CD4-positive, alpha-beta T cell (primary cell): ENCODE measurements around the gene FNDC3B. TPM values are rescaled to one million over a fixed set of nuclear protein-coding genes. Genes with fewer than 3 reads are reported as not detected.

Source experiments
- ATAC-seq: fragments of 200-7000 bp; cut with Tn5 transposase; one replicate; pipeline ENCODE4 v1.10.0; 2022; ENCODE audit warnings: mild to moderate bottlenecking; ENCODE audit not compliant: poor library complexity
- CTCF ChIA-PET: fragments of 350-600 bp; sonication (Branson Sonifier 250); formaldehyde crosslinking; loops from one replicate; lab custom pipeline; 2021; ENCODE audit warnings: antibody characterized with exemption, inconsistent platforms; lab: Charles Lee
- POLR2A ChIA-PET: fragments of 350-600 bp; sonication (Branson Sonifier 250); formaldehyde crosslinking; loops from one replicate; lab custom pipeline; 2021; ENCODE audit warnings: antibody characterized with exemption, inconsistent platforms; lab: Charles Lee
- DNase-seq, 14 experiments: peaks; one replicate each; pipeline ENCODE4 v3.0.0-alpha.2; 2013 to 2020; ENCODE audit warnings: mixed read lengths in 2 of 14
- H3K27ac ChIP-seq, 2 donors: one replicate each; pipeline versions ENCODE4 v1.5.1 to v1.7.0; 2013; ENCODE audit warnings: low read length in 2 of 2, low read depth in 1 of 2, mild to moderate bottlenecking in 1 of 2
- H3K27me3 ChIP-seq, 2 experiments: 1 replicate in 1 of 2; 2 replicates in 1 of 2; pipeline versions ENCODE4 v1.6.1 to v1.7.0; 2013; ENCODE audit warnings: low read length in 2 of 2, control low read depth in 1 of 2, mild to moderate bottlenecking in 1 of 2, moderate library complexity in 1 of 2; ENCODE audit not compliant: insufficient read depth in 2 of 2, control insufficient read depth in 1 of 2
- H3K36me3 ChIP-seq: one replicate; pipeline ENCODE4 v1.6.1; 2013; ENCODE audit warnings: low read length, control low read depth; ENCODE audit not compliant: insufficient read depth
- H3K4me1 ChIP-seq: one replicate; pipeline ENCODE4 v1.6.1; 2013; ENCODE audit warnings: low read length, control low read depth; ENCODE audit not compliant: insufficient read depth
- H3K4me3 ChIP-seq: one replicate; pipeline ENCODE4 v1.5.1; 2013; ENCODE audit warnings: mild to moderate bottlenecking, low read length, moderate library complexity
- H3K9me3 ChIP-seq, 2 experiments: 1 replicate in 1 of 2; 2 replicates in 1 of 2; pipeline versions ENCODE4 v1.6.1 to v1.7.0; 2013; ENCODE audit warnings: low read length in 2 of 2, mild to moderate bottlenecking in 2 of 2, control low read depth in 1 of 2, moderate library complexity in 1 of 2; ENCODE audit not compliant: control insufficient read depth in 1 of 2, insufficient read depth in 1 of 2
- H3K27ac Mint-ChIP-seq: one replicate; pipeline ENCODE4 v1.8.0; 2020; ENCODE audit warnings: mixed read lengths
- H3K27me3 Mint-ChIP-seq: one replicate; pipeline ENCODE4 v1.8.0; 2021; ENCODE audit warnings: mixed read lengths
- H3K36me3 Mint-ChIP-seq: one replicate; pipeline ENCODE4 v1.8.0; 2021; ENCODE audit warnings: low read depth, mixed read lengths
- H3K4me1 Mint-ChIP-seq: one replicate; pipeline ENCODE4 v1.8.0; 2021; ENCODE audit warnings: low read depth, mixed read lengths
- H3K4me3 Mint-ChIP-seq: one replicate; pipeline ENCODE4 v1.8.0; 2020; ENCODE audit warnings: mild to moderate bottlenecking, mixed read lengths
- H3K9me3 Mint-ChIP-seq: one replicate; pipeline ENCODE4 v1.8.0; 2020; ENCODE audit warnings: mixed read lengths
- intact Hi-C, 2 experiments: fragments of 100-400 bp; cut with DNase I in 1 of 2; cut with micrococcal nuclease in 1 of 2; formaldehyde crosslinking; loops; one replicate each; pipeline versions ENCODE4 v1.15.1 to v1.9.0; 2023 to 2025; cut with DNase I, micrococcal nuclease
- total RNA-seq, 174 experiments: library from RNA in 2 of 174; stranded (reverse) in 2 of 174; gene quantifications; one replicate each; pipeline ENCODE4 v1.2.3 and lab custom pipeline; 2021 to 2026
- TF ChIP-seq, protein P1 (sequence below): fragments of 200-600 bp; IDR thresholded peaks from one replicate; pipeline ENCODE4 v1.8.0; 2022; ENCODE audit warnings: antibody characterized with exemption, mild to moderate bottlenecking

Gene FNDC3B
- total RNA-seq, 2 experiments from 2014 or later = 26.1 to 28.7 TPM

DNA sequence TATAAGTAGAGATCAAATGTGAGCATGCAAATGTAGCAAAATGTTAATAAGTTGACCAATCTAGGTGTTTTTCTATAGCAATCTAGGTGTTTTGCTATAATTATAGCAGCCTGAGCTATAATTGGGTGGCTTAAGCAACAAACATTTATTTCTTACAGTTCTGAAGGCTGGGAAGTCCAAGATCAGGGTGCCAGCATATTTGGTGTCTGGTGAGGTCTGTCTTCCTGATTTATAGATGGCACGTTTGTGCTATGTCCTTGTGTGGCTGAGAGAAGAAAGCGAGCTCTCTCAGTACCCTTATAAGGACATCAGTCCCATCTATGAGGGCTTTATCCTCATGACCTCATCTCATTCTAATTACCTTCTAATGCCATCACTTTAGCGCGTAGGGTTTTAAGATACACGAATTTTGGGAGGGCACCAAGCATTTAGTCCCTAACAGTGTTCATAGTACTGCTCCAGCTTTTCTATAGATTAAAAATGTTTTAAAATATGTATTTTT lies 237.8 kb downstream of the FNDC3B start:
- no peaks in the 10 kb centered on the region for H3K36me3 ChIP-seq
- H3K9me3 ChIP-seq = no peaks in the 10 kb centered on the region
- H3K36me3 Mint-ChIP-seq = peaks cover 7% of the 10 kb centered on the region
- no peaks in the 10 kb centered on the region for H3K4me1 Mint-ChIP-seq
- H3K27me3 Mint-ChIP-seq = no peaks in the 10 kb centered on the region
- TF ChIP-seq, protein P1, sequence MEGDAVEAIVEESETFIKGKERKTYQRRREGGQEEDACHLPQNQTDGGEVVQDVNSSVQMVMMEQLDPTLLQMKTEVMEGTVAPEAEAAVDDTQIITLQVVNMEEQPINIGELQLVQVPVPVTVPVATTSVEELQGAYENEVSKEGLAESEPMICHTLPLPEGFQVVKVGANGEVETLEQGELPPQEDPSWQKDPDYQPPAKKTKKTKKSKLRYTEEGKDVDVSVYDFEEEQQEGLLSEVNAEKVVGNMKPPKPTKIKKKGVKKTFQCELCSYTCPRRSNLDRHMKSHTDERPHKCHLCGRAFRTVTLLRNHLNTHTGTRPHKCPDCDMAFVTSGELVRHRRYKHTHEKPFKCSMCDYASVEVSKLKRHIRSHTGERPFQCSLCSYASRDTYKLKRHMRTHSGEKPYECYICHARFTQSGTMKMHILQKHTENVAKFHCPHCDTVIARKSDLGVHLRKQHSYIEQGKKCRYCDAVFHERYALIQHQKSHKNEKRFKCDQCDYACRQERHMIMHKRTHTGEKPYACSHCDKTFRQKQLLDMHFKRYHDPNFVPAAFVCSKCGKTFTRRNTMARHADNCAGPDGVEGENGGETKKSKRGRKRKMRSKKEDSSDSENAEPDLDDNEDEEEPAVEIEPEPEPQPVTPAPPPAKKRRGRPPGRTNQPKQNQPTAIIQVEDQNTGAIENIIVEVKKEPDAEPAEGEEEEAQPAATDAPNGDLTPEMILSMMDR = no peak
- H3K4me3 Mint-ChIP-seq = no peak overlapping the region
- no peak overlapping the region for H3K27ac ChIP-seq
- H3K4me3 ChIP-seq = no peak overlapping the region
- H3K27ac Mint-ChIP-seq = no peak overlapping the region
- ChIA-PET POLR2A (no interaction called here), CTCF (interaction anchor here (1.1 kb wide), 1 partner anchor 175 kb away, joined by 3 read pairs; no protein-coding TSS in a partner anchor)
- intact Hi-C loops = loop anchor here in 1 of 2 experiments (10.0 kb wide), 1 partner anchor 242 kb away; the partner anchor contains the start of gene FNDC3B
- H3K27me3 ChIP-seq = no peaks in the 10 kb centered on the region
- H3K4me1 ChIP-seq = no peaks in the 10 kb centered on the region
- no peak for DNase-seq
- ATAC-seq = no peak
- H3K9me3 Mint-ChIP-seq = no peaks in the 10 kb centered on the region

DNA sequence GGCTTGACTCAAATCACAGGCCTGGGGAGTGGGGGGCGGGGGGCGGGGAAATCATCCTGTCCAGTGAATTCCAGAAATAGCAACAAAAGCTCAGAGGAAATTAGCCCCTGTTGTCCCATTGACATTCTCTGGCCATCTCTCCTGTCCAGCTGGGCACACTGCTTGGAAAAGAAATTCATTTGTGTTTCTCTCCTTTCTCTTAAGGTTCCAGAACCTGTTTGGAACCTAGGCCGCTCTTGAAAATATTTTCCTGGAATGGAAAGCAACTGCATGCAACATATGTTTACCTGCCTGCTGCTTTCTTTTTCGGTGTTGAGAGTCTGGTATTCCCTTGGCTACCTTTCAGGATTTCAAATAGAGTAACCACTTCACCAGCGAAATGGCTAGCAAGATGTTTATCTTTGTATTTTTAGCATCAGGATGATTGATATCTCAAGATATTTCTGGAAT lies 239.8 kb downstream of the FNDC3B start:
- H3K27me3 ChIP-seq = no peaks in the 10 kb centered on the region
- ChIA-PET POLR2A (no interaction called here), CTCF (no interaction called here)
- H3K27ac ChIP-seq = no peak overlapping the region
- no peaks in the 10 kb centered on the region for H3K4me1 ChIP-seq
- H3K4me3 ChIP-seq = no peak overlapping the region
- Mint-ChIP-seq H3K36me3 (peaks cover 7% of the 10 kb centered on the region), H3K27me3 (no peaks in the 10 kb centered on the region), H3K9me3 (no peaks in the 10 kb centered on the region), H3K27ac (no peak overlapping the region), H3K4me1 (no peaks in the 10 kb centered on the region), H3K4me3 (no peak overlapping the region)
- DNase-seq (no peak), ATAC-seq (no peak)
- intact Hi-C loops = loop anchor here in 1 of 2 experiments (10.0 kb wide), 1 partner anchor 244 kb away; the partner anchor contains the start of gene FNDC3B
- H3K9me3 ChIP-seq = no peaks in the 10 kb centered on the region
- no peaks in the 10 kb centered on the region for H3K36me3 ChIP-seq
- TF ChIP-seq, protein P1 = no peak

DNA sequence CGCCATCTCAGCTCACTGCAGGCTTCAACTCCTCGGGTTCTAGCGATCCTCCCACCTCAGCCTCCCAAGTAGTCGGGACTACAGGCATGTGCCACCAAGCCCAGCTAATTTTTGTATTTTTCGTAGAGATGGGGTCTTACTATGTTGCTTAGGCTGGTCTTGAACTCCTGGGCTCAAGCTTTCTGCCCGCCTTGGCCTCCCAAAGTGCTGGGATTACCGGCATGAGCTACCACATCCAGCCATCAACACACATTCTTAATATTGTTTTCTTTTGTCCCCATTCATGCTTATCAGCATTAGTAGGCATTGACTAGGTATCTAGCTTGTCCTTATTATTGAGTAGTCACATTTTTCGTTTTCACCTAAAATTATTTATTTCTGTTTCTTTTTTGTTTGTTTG lies 240.6 kb downstream of the FNDC3B start:
- Mint-ChIP-seq H3K9me3 (no peaks in the 10 kb centered on the region), H3K36me3 (peaks cover 12% of the 10 kb centered on the region), H3K27me3 (no peaks in the 10 kb centered on the region), H3K4me3 (no peak overlapping the region), H3K4me1 (no peaks in the 10 kb centered on the region), H3K27ac (no peak overlapping the region)
- TF ChIP-seq, protein P1 = no peak
- intact Hi-C loops = loop anchor here in 1 of 2 experiments (10.0 kb wide), 1 partner anchor 245 kb away; the partner anchor contains the start of gene FNDC3B
- H3K4me3 ChIP-seq = no peak overlapping the region
- H3K27me3 ChIP-seq = no peaks in the 10 kb centered on the region
- no peak overlapping the region for H3K27ac ChIP-seq
- ATAC-seq (no peak), DNase-seq (no peak)
- H3K36me3 ChIP-seq = no peaks in the 10 kb centered on the region
- ChIA-PET POLR2A (no interaction called here), CTCF (no interaction called here)
- H3K9me3 ChIP-seq = no peaks in the 10 kb centered on the region
- no peaks in the 10 kb centered on the region for H3K4me1 ChIP-seq
